Aorta (tissue), 5 donors: ENCODE data around the gene BBC3. TPM values are rescaled to one million over a fixed set of nuclear protein-coding genes. Genes with fewer than 3 reads are reported as not detected.
A peak's percentile ranks its signal among the peaks of the same experiment; 100 is the strongest.

Source experiments
- ATAC-seq: fragments of 200-7000 bp; cut with Tn5 transposase; one replicate; pipeline ENCODE4 v1.9.1; 2022; ENCODE audit warnings: moderate library complexity; ENCODE audit not compliant: low FRiP score
- DNase-seq, 2 donors: peaks; one replicate each; pipeline ENCODE4 v3.0.0-alpha.2; 2020
- H3K27ac ChIP-seq, 2 donors: one replicate each; pipeline ENCODE4 v1.5.1; 2013; ENCODE audit warnings: low read length in 2 of 2, mild to moderate bottlenecking in 2 of 2, moderate library complexity in 2 of 2, control low read depth in 1 of 2, inconsistent platforms in 1 of 2, low read depth in 1 of 2
- H3K27me3 ChIP-seq, 2 donors: one replicate each; pipeline ENCODE4 v1.6.1; 2013; ENCODE audit warnings: control low read depth in 1 of 2, low read length in 1 of 2, mild to moderate bottlenecking in 1 of 2, moderate library complexity in 1 of 2; ENCODE audit not compliant: insufficient read depth in 2 of 2, control insufficient read depth in 1 of 2
- H3K36me3 ChIP-seq, 2 donors: one replicate each; pipeline ENCODE4 v1.6.1; 2013; ENCODE audit warnings: control low read depth in 1 of 2, low read length in 1 of 2, mild to moderate bottlenecking in 1 of 2; ENCODE audit not compliant: insufficient read depth in 2 of 2, control insufficient read depth in 1 of 2
- H3K4me1 ChIP-seq, 2 donors: one replicate each; pipeline ENCODE4 v1.6.1; 2013; ENCODE audit warnings: low read length in 2 of 2, control low read depth in 1 of 2, mild to moderate bottlenecking in 1 of 2, moderate library complexity in 1 of 2; ENCODE audit not compliant: insufficient read depth in 2 of 2, control insufficient read depth in 1 of 2
- H3K4me3 ChIP-seq, 2 donors: one replicate each; pipeline ENCODE4 v1.5.1; 2013; ENCODE audit warnings: low read length in 2 of 2, control low read depth in 1 of 2, mild to moderate bottlenecking in 1 of 2
- H3K9me3 ChIP-seq: one replicate; pipeline ENCODE4 v1.6.1; 2013; ENCODE audit warnings: mild to moderate bottlenecking, low read length; ENCODE audit not compliant: control insufficient read depth
- WGBS, 2 donors: extraction: QIAGEN DNeasy Blood & Tissue Kit; methylation state at CpG; one replicate each; pipeline ENCODE4 v1.1.7; 2013; 5-methylcytosine and 5-hydroxymethylcytosine counted together
- intact Hi-C, 2 donors: fragments of 100-400 bp; cut with DNase I; formaldehyde crosslinking; loops; one replicate each; pipeline versions ENCODE4 v1.14.2 to v1.15.0; 2022
- polyA plus RNA-seq, 2 donors: library from polyadenylated mRNA; stranded (reverse); fragments of 200-250 nt; gene quantifications; one replicate each; pipeline ENCODE4 v1.2.3, GENCODE V29; 2013
- total RNA-seq, 2 donors: library from RNA; stranded (reverse); fragmentation: NEBNext Ultra II Directional; extraction: Animal tissue kit (Norgen Biotek cat#: 25700); gene quantifications; one replicate each; pipeline ENCODE4 v1.2.1, GENCODE V29; 2021
- donor health status: healthy with polysubstance abuse.
- donor health status: Bipolar disorder and iron deficiency.
- donor health status: DM: no; HTN: no; CAD: no.
- donor health status: DM: no; HTN: no; CAD: no.
- donor health status: DM: yes; HTN: yes; CAD: no.

The BBC3 gene
- total and polyA plus RNA-seq, 4 donors: 6.1 to 8.6 (median 7.1) TPM

DNA sequence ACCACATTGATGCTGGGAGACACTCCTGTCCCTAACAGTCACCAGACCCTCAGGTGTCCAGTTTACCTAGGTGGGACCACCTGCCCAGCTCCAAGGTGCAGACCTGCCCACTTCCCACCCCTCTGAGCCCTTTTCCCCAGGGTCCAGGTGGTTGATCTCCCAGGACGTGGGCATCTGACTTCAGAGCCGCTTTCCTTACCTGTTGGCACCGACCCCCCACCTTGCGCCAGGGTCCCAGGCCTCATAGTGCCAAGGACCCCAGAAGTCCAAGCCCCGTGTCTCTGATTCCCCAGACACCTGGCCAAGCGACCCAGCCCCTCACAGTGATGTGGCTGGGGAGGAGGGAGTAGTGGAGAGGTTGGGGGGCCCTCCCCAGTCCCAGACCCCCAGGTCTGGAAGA lies 9.6 kb upstream of the BBC3 start:
- Histone ChIP-seq H3K27me3 (no peaks in the 10 kb centered on the region), H3K4me1 (no peaks in the 10 kb centered on the region), H3K4me3 (no peak overlapping the region), H3K27ac (no peak overlapping the region), H3K36me3 (no peaks in the 10 kb centered on the region), H3K9me3 (no peaks in the 10 kb centered on the region)
- ATAC-seq: no peak
- intact Hi-C loops: loop anchor here in 1 of 2 donors (10.0 kb wide), 2 partner anchors 46 to 166 kb away; no protein-coding TSS in a partner anchor
- no peak for DNase-seq
- WGBS, 2 donors: 37 to 47% methylated on average over 6 of the region's 6 CpGs

DNA sequence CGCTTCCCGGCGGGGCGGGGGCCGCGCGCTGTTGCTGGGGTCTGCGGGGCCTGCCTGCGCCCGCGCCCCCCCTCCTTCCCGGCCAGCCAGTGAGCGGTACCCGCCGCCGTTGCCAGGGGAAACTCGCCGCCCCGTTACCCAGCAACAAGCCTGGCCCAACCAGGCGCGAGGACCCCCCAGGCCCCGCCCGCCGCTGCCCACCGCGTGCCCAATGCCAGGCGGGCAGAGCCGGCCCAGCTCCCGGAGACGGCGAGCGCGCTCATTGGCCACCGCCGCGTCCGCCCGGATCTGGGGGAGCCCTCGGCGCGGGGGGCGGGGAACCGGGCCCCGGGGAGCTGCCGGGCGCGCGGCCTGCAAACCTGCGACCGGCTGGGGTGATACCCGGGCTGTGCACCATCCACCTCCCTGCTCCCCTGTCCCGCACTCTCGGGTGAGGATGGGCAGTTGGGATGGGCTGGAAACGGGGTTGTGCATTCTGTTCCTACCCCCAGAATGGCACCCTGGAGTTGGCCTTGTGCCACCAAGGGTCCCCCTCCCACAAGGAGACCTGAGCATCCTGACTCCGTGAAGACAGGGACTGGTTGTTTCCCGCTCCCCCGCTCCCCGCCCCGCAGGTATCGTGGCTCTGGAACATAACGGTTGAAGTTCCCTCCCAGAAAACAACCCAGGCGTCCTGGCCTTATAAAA lies 8.8 kb upstream of the BBC3 start:
- Histone ChIP-seq H3K27ac (no peak overlapping the region), H3K4me1 (no peaks in the 10 kb centered on the region), H3K27me3 (no peaks in the 10 kb centered on the region), H3K4me3 (no peak overlapping the region), H3K9me3 (no peaks in the 10 kb centered on the region), H3K36me3 (no peaks in the 10 kb centered on the region)
- peak; percentile 83 to 93 for DNase-seq
- no peak for ATAC-seq
- intact Hi-C loops: loop anchor here in 1 of 2 donors (10.0 kb wide), 2 partner anchors 45 to 165 kb away; no protein-coding TSS in a partner anchor
- WGBS, 2 donors: 2% methylated on average over 37 to 62 of the region's 62 CpGs

DNA sequence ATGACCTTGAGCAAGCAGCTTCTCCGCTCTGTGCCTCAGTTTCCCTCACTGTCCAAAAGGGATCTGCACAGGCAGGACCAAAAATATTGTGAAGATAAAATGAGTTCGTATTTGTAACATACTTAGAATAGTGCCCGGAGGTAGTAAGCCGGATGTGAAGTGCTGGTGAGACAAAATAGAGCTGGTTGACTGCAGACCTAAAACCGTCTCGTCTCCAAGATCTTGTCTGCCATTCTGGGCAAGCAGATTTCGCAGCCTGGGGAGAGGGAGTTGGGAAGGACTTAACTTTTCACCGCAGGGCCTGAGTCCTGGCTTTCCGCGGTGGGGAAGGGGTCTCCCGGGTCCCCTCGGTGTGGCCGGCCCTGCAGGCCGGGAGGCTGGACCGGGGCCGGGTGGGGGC lies 8.2 kb upstream of the BBC3 start:
- no peaks in the 10 kb centered on the region for H3K4me1 ChIP-seq
- no peaks in the 10 kb centered on the region for H3K9me3 ChIP-seq
- H3K27ac ChIP-seq: no peak overlapping the region
- DNase-seq (no peak), ATAC-seq (no peak)
- H3K4me3 ChIP-seq: no peak overlapping the region
- no peaks in the 10 kb centered on the region for H3K36me3 ChIP-seq
- intact Hi-C loops: no loop called here
- no peaks in the 10 kb centered on the region for H3K27me3 ChIP-seq
- 7 to 9% methylated on average over 14 to 16 of the region's 16 CpGs for WGBS, 2 donors

DNA sequence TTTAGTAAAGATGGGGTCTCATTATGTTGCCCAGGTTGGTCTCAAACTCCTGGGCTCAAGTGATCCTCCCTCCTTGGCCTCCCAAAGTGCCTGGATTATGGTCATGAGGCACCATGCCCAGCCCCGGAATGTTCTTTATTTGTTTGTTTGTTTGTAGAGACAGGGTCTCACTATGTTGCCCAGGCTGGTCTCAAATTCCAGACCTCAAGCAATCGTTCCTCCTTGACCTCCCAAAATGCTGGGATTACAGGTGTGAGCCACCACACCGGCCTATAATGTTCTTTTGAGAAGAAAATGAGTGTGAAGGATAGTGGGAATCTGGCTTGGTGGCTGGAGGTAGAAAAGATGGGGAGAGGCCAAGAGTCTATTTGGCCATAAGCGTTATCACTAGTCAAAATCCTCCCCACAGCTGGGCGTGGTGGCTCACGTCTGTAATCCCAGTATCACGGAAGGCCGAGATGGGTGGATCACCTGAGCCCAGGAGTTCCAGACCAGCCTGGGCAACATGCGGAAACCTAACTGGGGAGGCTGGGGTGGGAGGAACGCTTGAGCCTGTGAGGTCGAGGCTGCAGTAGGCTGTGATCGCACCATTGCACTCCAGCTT lies 5.2 kb upstream of the BBC3 start:
- WGBS, 2 donors: 91 to 92% methylated on average over 12 of the region's 12 CpGs
- Histone ChIP-seq H3K9me3 (no peaks in the 10 kb centered on the region), H3K4me1 (no peaks in the 10 kb centered on the region), H3K27ac (no peak overlapping the region), H3K27me3 (no peaks in the 10 kb centered on the region), H3K36me3 (no peaks in the 10 kb centered on the region), H3K4me3 (no peak overlapping the region)
- intact Hi-C loops: no loop called here
- no peak for DNase-seq
- ATAC-seq: no peak

DNA sequence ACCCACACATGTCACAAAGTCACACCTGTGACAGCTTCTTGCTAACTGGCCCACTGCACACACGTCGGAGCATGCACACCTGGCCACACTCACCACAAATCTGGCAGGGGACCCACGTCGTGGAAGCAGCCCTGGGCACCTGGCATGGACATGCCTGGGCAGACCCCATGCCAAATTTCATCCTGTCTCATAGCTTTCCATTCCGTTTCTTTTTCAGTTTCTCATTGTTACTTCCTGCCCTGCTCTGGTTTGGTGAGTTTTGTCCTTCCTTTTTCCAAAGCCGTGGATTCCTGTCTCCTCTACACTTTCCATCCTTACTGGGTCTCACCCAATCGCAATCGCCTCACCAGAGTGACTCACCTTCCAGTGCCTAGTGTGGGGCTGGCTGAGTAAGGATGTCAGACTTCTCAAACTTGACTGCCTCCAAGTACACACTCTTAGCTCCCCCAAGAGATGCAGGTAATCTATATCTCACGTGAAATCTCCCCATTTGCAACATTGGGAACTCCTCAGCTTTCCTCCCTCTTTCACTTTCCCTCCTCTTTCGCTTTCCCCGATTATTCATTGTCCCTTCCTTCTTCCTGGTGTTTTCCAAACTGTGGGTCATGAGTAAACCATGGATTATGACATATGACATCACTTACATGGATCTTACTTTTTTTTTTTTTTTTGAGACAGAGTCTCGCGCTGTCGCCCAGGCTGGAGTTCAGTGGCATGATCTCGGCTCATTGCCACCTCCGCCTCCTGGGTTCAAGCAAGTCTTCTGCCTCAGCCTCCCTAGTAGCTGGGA lies 1.6 kb upstream of the BBC3 start:
- intact Hi-C loops: no loop called here
- DNase-seq (no peak), ATAC-seq (no peak)
- H3K9me3 ChIP-seq: no peaks in the 10 kb centered on the region
- no peaks in the 10 kb centered on the region for H3K4me1 ChIP-seq
- H3K4me3 ChIP-seq: no peak overlapping the region
- H3K36me3 ChIP-seq: no peaks in the 10 kb centered on the region
- no peaks in the 10 kb centered on the region for H3K27me3 ChIP-seq
- 40 to 45% methylated on average over 16 of the region's 16 CpGs for WGBS, 2 donors
- H3K27ac ChIP-seq: peak overlapping the region in 1 of 2 donors; percentile 6

DNA sequence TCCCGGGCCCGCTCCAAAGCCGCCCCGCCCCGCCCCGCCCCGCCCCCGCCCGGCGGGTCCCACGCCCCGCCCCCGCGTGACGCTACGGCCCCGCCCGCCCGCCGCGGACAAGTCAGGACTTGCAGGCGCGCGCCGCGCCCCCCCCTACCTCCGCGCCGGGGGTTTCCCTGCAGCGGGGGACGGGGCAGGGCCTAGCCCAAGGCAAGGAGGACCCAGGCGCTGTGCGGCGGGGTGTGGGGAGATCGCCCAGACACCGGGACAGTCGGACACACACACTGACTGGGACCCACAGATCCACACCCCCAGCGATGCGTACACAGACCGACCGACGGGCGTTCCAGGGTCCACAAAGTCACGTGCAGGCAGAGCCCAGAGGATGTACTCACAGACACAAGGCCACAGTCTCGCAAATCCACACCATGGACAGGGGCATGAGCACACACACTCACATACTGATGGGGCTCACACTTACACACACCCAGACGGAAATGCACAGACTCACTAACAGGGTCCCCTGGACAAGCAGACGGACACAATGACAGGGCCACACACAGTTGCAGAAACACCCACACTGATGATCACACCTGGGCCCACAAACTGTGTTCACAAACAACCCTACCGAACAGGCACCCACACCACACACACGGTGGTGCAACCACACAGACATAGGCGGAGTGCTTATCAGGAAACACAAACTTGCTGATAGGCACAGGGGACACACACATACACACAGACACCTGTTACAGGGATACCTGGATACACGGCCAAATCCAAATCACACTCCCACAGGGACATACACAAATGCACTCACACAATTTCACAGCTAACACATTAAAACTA lies 436 bp upstream of the BBC3 start:
- no peaks in the 10 kb centered on the region for H3K36me3 ChIP-seq
- no peaks in the 10 kb centered on the region for H3K4me1 ChIP-seq
- H3K27me3 ChIP-seq: no peaks in the 10 kb centered on the region
- DNase-seq (peak; percentile 94 to 97), ATAC-seq (peak; percentile 77)
- H3K4me3 ChIP-seq: peak overlapping the region in 1 of 2 donors; percentile 86
- intact Hi-C loops: no loop called here
- peak overlapping the region in 1 of 2 donors; percentile 50 for H3K27ac ChIP-seq
- H3K9me3 ChIP-seq: no peaks in the 10 kb centered on the region
- WGBS, 2 donors: 7 to 11% methylated on average over 38 to 51 of the region's 51 CpGs

DNA sequence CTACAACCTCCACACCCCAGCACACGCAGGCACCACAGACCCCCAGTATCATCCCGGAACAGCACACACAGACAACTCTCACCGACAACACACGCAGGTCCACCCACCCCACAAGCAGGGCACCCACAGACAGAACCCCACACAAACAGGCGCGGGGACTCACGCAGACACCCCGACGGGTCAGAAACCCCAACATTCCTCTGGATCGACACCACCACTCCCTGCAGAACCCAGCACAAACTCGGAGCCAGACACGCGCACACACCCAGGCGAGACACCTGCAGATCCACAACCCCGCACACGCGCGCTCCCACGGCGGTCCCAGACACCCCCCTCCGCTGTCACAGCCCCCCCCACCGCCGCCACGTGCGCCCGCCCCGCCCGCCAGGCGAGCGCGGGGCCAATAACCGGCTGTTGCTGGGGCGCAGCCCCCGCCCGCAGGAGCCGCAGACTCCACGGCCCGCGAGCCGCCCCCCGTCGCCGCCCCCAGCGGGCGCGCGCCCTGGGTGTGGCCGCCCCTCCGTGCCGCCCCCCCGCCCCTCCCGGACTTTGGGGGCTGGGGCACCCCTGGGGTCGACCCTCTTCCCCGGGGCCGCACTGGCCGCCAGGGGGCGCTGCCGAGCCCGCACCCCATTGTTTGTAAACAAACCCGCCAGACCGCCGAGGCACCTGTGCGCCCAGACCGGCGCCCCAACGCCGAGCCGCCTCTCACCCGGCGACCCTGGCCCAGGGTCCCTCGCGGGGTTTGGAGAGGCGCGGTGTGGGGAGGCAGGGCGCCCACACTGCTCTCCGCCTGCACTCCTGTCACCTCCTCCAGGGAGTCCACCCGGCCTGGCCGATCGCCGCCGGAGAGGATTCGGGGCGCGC lies 712 bp downstream of the BBC3 start:
- no peaks in the 10 kb centered on the region for H3K4me1 ChIP-seq
- peak; percentile 78 to 93 for DNase-seq
- H3K4me3 ChIP-seq: peak overlapping the region; percentile 86 to 98
- no peak for ATAC-seq
- H3K9me3 ChIP-seq: no peaks in the 10 kb centered on the region
- H3K27me3 ChIP-seq: peaks cover 0 to 2% of the 10 kb centered on the region in 2 donors
- WGBS, 2 donors: 1 to 2% methylated on average over 46 to 84 of the region's 84 CpGs
- no peaks in the 10 kb centered on the region for H3K36me3 ChIP-seq
- intact Hi-C loops: no loop called here
- peak overlapping the region; percentile 14 to 75 for H3K27ac ChIP-seq
